ENCODE results near the gene MICA. TPM values are rescaled to one million over a fixed set of nuclear protein-coding genes. Genes with fewer than 3 reads are reported as not detected.
"Not testable (repeated sequence)": the region's sequence is repeated elsewhere in the genome, so short reads cannot be mapped to it uniquely, and the experiment has no call there.

The MICA gene
- total RNA-seq, 2 donors from 2014 or later, result 8.3 to 10.9 TPM

DNA sequence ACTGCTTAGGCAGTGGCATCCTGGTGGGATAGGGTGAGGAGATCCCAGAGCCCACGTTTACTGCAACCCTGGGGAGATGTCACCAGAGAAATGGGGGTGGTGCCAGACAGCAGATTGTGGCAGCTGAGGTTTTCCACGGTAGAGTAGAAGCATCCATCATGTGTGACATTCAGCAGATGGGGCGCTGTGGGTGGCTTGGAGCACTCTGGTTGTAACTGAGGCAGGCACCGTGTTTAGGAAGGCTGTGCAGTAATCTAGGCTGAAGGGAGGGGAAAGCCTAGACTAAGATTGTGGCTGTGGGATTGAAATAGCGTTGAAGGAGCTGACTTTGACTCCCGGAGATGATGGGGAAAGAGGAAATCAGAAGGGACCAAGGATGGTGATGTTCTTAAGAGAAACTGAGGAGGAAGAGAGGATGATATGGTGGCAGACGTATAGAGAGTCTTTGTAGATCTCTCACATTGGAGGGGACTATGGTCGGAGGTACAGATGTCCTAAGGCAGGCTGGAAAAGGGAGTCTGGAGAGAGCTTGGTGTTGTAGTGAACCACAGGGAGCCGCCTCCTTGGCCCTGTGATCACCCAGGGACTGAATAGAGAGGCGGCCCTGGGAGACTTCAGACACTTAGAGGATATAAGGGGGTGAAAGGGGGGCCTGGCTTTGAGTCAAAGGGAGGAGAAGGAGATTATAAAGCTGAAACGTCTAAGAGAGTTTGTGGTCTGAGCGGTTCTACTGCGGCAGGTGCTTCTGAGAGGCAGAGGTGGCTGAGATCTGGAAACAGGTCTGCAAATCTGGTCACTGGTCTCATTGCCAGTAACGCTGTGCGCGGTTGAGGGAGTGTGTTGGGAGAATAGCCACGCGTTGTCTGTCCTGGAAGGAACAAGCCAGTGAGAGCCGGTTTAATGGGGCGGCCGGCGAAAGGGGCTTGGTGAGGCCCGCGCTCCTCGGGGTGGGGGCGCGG is 792 bp upstream of the MICA start:
- no peak for TF ChIP-seq POLR2A (IDR thresholded peaks at IDR 0.05)
- TF ChIP-seq, protein P1, sequence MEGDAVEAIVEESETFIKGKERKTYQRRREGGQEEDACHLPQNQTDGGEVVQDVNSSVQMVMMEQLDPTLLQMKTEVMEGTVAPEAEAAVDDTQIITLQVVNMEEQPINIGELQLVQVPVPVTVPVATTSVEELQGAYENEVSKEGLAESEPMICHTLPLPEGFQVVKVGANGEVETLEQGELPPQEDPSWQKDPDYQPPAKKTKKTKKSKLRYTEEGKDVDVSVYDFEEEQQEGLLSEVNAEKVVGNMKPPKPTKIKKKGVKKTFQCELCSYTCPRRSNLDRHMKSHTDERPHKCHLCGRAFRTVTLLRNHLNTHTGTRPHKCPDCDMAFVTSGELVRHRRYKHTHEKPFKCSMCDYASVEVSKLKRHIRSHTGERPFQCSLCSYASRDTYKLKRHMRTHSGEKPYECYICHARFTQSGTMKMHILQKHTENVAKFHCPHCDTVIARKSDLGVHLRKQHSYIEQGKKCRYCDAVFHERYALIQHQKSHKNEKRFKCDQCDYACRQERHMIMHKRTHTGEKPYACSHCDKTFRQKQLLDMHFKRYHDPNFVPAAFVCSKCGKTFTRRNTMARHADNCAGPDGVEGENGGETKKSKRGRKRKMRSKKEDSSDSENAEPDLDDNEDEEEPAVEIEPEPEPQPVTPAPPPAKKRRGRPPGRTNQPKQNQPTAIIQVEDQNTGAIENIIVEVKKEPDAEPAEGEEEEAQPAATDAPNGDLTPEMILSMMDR (IDR thresholded peaks at IDR 0.05), result no peak
- ATAC-seq (no peak), DNase-seq (peak; percentile 22 to 39 (median 26))
- Histone ChIP-seq H3K9me3 (no peaks in the 10 kb centered on the region), H3K36me3 (replicated peaks in 1 of 2; ENCODE audit: insufficient read depth in 1 of 2, low read depth in 2 of 2) (no peaks in the 10 kb centered on the region), H3K27ac (peak overlapping the region; percentile 44 to 99 (median 98)), H3K4me3 (peak overlapping the region; percentile 28 to 29), H3K4me1 (peaks cover 46% of the 10 kb centered on the region), H3K27me3 (no peaks in the 10 kb centered on the region)
- WGBS, 2 donors, result 6 to 7% methylated on average over 21 to 27 of the region's 27 CpGs
- intact Hi-C loops (cut with DNase I), result no loop called here

DNA sequence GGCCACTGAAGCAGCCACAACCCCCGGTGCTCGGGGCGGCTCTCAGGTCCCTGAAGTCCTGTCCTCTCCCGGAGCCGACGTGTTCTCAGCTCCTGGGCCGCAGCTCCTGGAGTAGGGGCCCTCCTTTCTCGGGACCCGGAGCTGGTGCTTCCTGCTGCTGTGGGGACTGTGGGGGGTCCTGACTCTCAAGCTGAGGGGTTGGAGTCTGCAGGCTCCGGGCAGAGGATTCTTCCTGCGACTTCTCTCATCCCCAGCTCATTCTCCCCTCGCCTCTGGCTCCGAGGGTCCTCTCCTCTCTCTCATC is 618 bp downstream of the MICA start:
- H3K4me1 ChIP-seq, result peaks cover 35% of the 10 kb centered on the region
- H3K27ac ChIP-seq, result peak overlapping the region in 3 of 4 donors; percentile 97 to 99 (median 98)
- WGBS, 2 donors, result 11 to 15% methylated on average over 9 to 13 of the region's 13 CpGs
- H3K9me3 ChIP-seq; DNase-seq; intact Hi-C loops (cut with DNase I); H3K36me3 ChIP-seq (replicated peaks in 1 of 2; ENCODE audit: insufficient read depth in 1 of 2, low read depth in 2 of 2); H3K27me3 ChIP-seq; ATAC-seq: not testable (repeated sequence)
- peak overlapping the region; percentile 28 to 48 for H3K4me3 ChIP-seq

DNA sequence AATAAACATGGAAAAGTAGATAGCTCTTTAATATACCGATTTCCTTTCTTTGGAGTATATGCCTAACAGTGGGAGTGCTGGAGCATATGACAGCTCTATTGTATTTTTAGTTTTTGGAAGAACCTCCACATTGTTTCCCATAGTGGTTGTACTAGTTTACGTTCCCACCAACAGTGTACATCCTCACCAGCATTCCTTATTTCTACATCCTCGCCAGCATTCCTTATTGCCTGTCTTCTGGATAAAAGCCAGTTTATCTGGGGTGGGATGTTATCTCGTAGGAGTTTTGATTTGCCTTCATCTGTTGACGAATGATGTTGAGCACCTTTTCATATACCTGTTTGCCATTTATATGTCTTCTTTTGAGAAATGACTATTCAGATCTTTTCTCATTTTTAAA is 2.6 kb downstream of the MICA start:
- Histone ChIP-seq H3K27me3 (no peaks in the 10 kb centered on the region), H3K27ac (no peak overlapping the region), H3K9me3 (no peaks in the 10 kb centered on the region), H3K4me1 (peaks cover 31% of the 10 kb centered on the region), H3K36me3 (replicated peaks in 1 of 2; ENCODE audit: insufficient read depth in 1 of 2, low read depth in 2 of 2) (no peaks in the 10 kb centered on the region), H3K4me3 (no peak overlapping the region)
- DNase-seq (no peak), ATAC-seq (no peak)
- intact Hi-C loops (cut with DNase I), result no loop called here
- TF ChIP-seq POLR2A (IDR thresholded peaks at IDR 0.05), result no peak
- TF ChIP-seq, protein P1 (IDR thresholded peaks at IDR 0.05), result no peak
- WGBS, 2 donors, result 64 to 72% methylated on average over 5 of the region's 5 CpGs

DNA sequence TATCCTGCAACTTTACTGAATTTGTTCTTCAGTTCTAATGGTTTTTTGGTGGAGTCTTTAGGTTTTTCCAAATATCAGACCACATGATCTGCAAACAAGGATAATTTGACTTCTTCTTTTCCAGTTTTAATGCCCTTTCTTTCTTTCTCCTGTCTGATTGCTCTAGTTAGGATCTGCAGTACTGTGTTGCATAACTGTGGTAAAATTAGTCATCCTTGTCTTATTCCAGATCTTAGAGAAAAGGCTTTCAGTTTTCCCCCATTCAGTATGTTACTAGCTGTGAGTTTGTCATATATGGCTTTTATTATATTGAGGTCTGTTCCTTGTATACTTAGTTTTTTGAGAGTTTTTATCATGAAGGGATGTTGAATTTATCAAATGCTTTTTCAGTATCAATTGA is 4.3 kb downstream of the MICA start:
- DNase-seq, result no peak
- H3K27me3 ChIP-seq, result no peaks in the 10 kb centered on the region
- H3K4me3 ChIP-seq, result no peak overlapping the region
- TF ChIP-seq, protein P1 (IDR thresholded peaks at IDR 0.05), result no peak
- no peak for TF ChIP-seq POLR2A (IDR thresholded peaks at IDR 0.05)
- peaks cover 14% of the 10 kb centered on the region for H3K4me1 ChIP-seq
- peaks cover 0 to 7% of the 10 kb centered on the region in 2 donors for H3K36me3 ChIP-seq (replicated peaks in 1 of 2; ENCODE audit: insufficient read depth in 1 of 2, low read depth in 2 of 2)
- no peak for ATAC-seq
- intact Hi-C loops (cut with DNase I), result no loop called here
- no peaks in the 10 kb centered on the region for H3K9me3 ChIP-seq
- no peak overlapping the region for H3K27ac ChIP-seq

DNA sequence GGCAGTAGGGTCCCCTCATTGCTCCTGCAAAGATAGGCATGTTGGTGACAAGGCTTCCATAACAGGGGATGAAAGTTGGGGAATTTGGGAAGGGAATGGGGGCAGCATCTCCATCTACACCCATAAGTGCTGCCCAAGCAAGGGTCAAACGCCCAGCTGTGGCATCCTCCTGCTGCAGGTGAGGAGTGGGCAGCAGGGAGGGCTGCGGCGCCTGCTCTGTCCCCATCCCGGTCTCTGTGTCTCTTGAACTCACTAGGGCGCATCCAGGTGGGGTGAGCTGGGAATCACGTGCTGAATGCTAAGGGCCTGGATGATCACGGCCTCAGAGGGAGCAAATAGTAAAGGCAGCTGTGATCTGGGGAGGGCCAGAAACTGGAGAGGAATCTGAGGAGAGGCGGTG is 9.1 kb downstream of the MICA start:
- WGBS, 2 donors, result 88 to 95% methylated on average over 8 of the region's 8 CpGs
- H3K36me3 ChIP-seq (replicated peaks in 1 of 2; ENCODE audit: insufficient read depth in 1 of 2, low read depth in 2 of 2), result peaks cover 0 to 12% of the 10 kb centered on the region in 2 donors
- no peak for DNase-seq
- no peak overlapping the region for H3K27ac ChIP-seq
- no peaks in the 10 kb centered on the region for H3K4me1 ChIP-seq
- TF ChIP-seq, protein P1 (IDR thresholded peaks at IDR 0.05), result no peak
- TF ChIP-seq POLR2A (IDR thresholded peaks at IDR 0.05), result no peak
- no peak overlapping the region for H3K4me3 ChIP-seq
- H3K9me3 ChIP-seq, result no peaks in the 10 kb centered on the region
- no peaks in the 10 kb centered on the region for H3K27me3 ChIP-seq
- no peak for ATAC-seq
- intact Hi-C loops (cut with DNase I), result no loop called here

DNA sequence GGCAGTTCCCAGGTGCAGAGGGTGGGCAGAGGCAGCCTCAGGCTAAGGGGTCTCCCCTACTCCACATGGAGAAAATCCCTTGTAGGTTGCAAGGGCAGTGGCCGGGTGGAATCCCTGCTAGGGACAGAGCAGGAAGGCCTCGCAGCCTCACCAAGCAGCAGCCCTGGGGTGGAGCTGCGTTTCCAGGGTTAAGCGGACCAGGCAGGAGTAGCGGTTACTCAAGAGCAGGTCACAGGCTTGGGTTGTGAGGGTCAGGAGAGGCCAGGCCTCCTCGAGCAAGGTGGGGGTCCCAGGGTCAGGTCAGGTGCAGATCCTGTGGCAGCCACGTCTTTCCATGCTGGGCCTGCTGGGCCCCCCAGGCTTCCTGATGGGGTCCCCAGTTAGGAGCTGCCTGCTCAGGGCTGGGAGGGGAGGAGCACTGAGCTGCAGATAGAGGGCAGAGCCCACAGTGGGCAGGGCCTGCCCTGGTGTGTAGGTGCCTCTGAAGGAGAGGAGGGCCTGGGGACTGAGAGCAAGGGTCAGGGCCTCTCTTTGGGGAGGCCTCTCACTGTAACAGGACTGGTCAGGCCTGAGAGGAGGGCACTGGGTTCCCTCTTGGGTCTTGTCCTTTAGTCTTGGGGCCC is 10.9 kb downstream of the MICA start:
- H3K27ac ChIP-seq; H3K9me3 ChIP-seq; H3K4me1 ChIP-seq; H3K4me3 ChIP-seq; intact Hi-C loops (cut with DNase I); ATAC-seq; DNase-seq; H3K27me3 ChIP-seq: not testable (repeated sequence)
- whole genome bisulfite sequencing, 2 donors, result 82 to 90% methylated on average over 7 of the region's 7 CpGs
- H3K36me3 ChIP-seq (replicated peaks in 1 of 2; ENCODE audit: insufficient read depth in 1 of 2, low read depth in 2 of 2), result peaks cover 0 to 12% of the 10 kb centered on the region in 2 donors

Measured in body of pancreas (tissue), 4 donors.